OCI-LY1 (cell line): ENCODE results near the gene CMTR2.

Source experiments
- EZH2 ChIP-seq: fragments of 200-600 bp; sonication (generic), shearing (Covaris generic); IDR thresholded peaks from 2 replicates; pipeline ENCODE4 v1.8.0; 2017; ENCODE audit warnings: borderline replicate concordance, mixed run types, mild to moderate bottlenecking, antibody characterized with exemption, low read length, moderate library complexity, mixed read lengths
- TF ChIP-seq, protein P1 (sequence below): fragments of 200-600 bp; sonication (generic), shearing (Covaris generic); IDR thresholded peaks from 2 replicates; pipeline ENCODE4 v1.5.1; 2017; ENCODE audit warnings: mild to moderate bottlenecking, antibody characterized with exemption, low read length, moderate library complexity, mixed read lengths

DNA sequence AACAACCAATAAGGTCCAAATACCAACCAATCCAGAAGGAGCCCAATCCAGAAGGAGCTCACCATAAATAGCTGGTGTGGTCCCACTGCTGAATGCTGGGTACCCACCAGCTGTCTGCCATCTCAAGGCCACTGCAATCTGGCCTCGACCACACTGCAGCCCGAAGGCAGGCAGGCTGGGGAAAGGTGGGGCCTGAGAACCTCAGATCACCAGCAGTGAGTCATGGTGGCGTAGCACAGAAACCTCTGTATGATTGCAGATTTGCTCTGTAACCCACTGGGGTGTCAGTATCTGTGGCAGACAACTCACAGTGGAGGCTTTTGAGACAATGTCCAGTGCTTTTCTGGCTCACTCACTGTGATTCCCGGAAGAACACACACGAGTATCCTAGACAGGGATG, 14.7 kb upstream of the CMTR2 start:
- TF ChIP-seq, protein P1, sequence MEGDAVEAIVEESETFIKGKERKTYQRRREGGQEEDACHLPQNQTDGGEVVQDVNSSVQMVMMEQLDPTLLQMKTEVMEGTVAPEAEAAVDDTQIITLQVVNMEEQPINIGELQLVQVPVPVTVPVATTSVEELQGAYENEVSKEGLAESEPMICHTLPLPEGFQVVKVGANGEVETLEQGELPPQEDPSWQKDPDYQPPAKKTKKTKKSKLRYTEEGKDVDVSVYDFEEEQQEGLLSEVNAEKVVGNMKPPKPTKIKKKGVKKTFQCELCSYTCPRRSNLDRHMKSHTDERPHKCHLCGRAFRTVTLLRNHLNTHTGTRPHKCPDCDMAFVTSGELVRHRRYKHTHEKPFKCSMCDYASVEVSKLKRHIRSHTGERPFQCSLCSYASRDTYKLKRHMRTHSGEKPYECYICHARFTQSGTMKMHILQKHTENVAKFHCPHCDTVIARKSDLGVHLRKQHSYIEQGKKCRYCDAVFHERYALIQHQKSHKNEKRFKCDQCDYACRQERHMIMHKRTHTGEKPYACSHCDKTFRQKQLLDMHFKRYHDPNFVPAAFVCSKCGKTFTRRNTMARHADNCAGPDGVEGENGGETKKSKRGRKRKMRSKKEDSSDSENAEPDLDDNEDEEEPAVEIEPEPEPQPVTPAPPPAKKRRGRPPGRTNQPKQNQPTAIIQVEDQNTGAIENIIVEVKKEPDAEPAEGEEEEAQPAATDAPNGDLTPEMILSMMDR, result no peak
- no peak for TF ChIP-seq EZH2
